Hepatocyte (in vitro differentiated cells): ENCODE data around the gene B3GNT7.

Experiments
- CTCF ChIP-seq: fragments of 200-600 bp; sonication (generic); IDR thresholded peaks from 2 replicates; pipeline ENCODE4 v1.5.1; 2016; ENCODE audit warnings: antibody characterized with exemption, mild to moderate bottlenecking; ENCODE audit not compliant: poor library complexity
- EZH2 ChIP-seq: fragments of 200-600 bp; sonication (generic); IDR thresholded peaks from 2 replicates; pipeline ENCODE4 v1.6.1; 2016; ENCODE audit warnings: antibody characterized with exemption, mild to moderate bottlenecking, borderline replicate concordance
- EZH2phosphoT487 ChIP-seq: fragments of 200-600 bp; sonication (generic); IDR thresholded peaks from one replicate; pipeline ENCODE4 v1.6.1; 2018; ENCODE audit warnings: antibody characterized with exemption, mild to moderate bottlenecking, low read depth, moderate library complexity; ENCODE audit not compliant: unreplicated experiment, severe bottlenecking

GRCh38 chr2:231418820-231419640, 23.5 kb downstream of the B3GNT7 start:
- TF ChIP-seq CTCF (no peak), EZH2 (no peak), EZH2phosphoT487 (no peak)
